HCT116 (cell line): Measurements from ENCODE around the gene GPX4. TPM values are rescaled to one million over a fixed set of nuclear protein-coding genes. Genes with fewer than 3 reads are reported as not detected.

Source experiments
- ATAC-seq: fragments of 200-7000 bp; cut with Tn5 transposase; 2 replicates; pipeline ENCODE4 v1.9.1; 2020; ENCODE audit warnings: mild to moderate bottlenecking, moderate library complexity
- BruUV-seq: library from RNA; stranded (reverse); fragments of 400-500 nt; replicated peaks from 2 replicates; lab custom pipeline; 2021; lab: Mats Ljungman, UMichigan
- CTCF ChIA-PET: fragments of 300-600 bp; sonication (Branson Sonifier 250); formaldehyde crosslinking; loops from one replicate; lab custom pipeline; 2021; ENCODE audit warnings: antibody characterized with exemption; lab: Charles Lee
- POLR2A ChIA-PET: fragments of 300-600, 350-600 bp; sonication (Branson Sonifier 250); formaldehyde crosslinking; loops from one replicate; lab custom pipeline; 2021; ENCODE audit warnings: antibody characterized with exemption; lab: Charles Lee
- RAD21 ChIA-PET, 2 experiments: fragments of 300-600 bp; sonication (Branson Sonifier 250); formaldehyde crosslinking; loops; one replicate each; lab custom pipeline; 2023; ENCODE audit warnings: low total read pairs in 2 of 2; ENCODE audit not compliant: uncharacterized antibody in 2 of 2, unreplicated experiment in 2 of 2, low non-redundant PET in 1 of 2; lab: Charles Lee
- DNase-seq: peaks from one replicate; pipeline ENCODE4 v3.0.0-alpha.2; 2010; ENCODE audit warnings: low read depth, low spot score
- H2AFZ ChIP-seq: fragments of 200-600 bp; shearing (Covaris generic), sonication (generic); 2 replicates; pipeline ENCODE4 v1.6.1; 2017; ENCODE audit warnings: low read depth, mixed run types, mixed read lengths, antibody characterized with exemption, low read length; ENCODE audit not compliant: poor library complexity, severe bottlenecking
- H3K27ac ChIP-seq: 2 replicates; pipeline ENCODE4 v1.5.1; 2012; ENCODE audit warnings: low read depth, low read length
- H3K27me3 ChIP-seq: fragments of 200-600 bp; sonication (generic); 2 replicates; pipeline ENCODE4 v1.6.1; 2016; ENCODE audit warnings: mixed run types, low read length, mixed read lengths; ENCODE audit not compliant: insufficient read depth
- H3K36me3 ChIP-seq, 2 experiments: fragments of 200-500 bp in 1 of 2; fragments of 200-600 bp in 1 of 2; sonication (Bioruptor generic) in 1 of 2; sonication (generic) in 1 of 2; 2 replicates each; pipeline versions ENCODE4 v1.5.1 to v1.6.1; 2014 to 2016; ENCODE audit warnings: low read length in 2 of 2, inconsistent platforms in 1 of 2, mixed read lengths in 1 of 2, mixed run types in 1 of 2; ENCODE audit not compliant: insufficient read depth in 2 of 2, control insufficient read depth in 1 of 2
- H3K4me1 ChIP-seq, 2 experiments: fragments of 200-600 bp in 1 of 2; sonication (generic) in 1 of 2; 2 replicates each; pipeline versions ENCODE4 v1.5.1 to v1.6.1; 2012 to 2017; ENCODE audit warnings: low read length in 2 of 2, inconsistent platforms in 1 of 2, mild to moderate bottlenecking in 1 of 2, mixed read lengths in 1 of 2, mixed run types in 1 of 2, moderate library complexity in 1 of 2; ENCODE audit not compliant: insufficient read depth in 2 of 2, control insufficient read depth in 1 of 2
- H3K4me2 ChIP-seq: fragments of 200-600 bp; sonication (generic); 2 replicates; pipeline ENCODE4 v1.6.1; 2017; ENCODE audit warnings: mixed run types, low read length, mixed read lengths
- H3K4me3 ChIP-seq, 2 experiments: fragments of 200-600 bp in 1 of 2; sonication (generic) in 1 of 2; replicated peaks in 1 of 2; 2 replicates each; pipeline ENCODE4 v1.5.1; 2011 to 2016; ENCODE audit warnings: low read length in 2 of 2, control low read depth in 1 of 2, low read depth in 1 of 2, mild to moderate bottlenecking in 1 of 2, mixed read lengths in 1 of 2, mixed run types in 1 of 2
- H3K79me2 ChIP-seq: fragments of 200-600 bp; sonication (generic); 2 replicates; pipeline ENCODE4 v1.6.1; 2017; ENCODE audit warnings: mild to moderate bottlenecking, mixed run types, low read length, moderate library complexity, mixed read lengths; ENCODE audit not compliant: insufficient read depth
- H3K9ac ChIP-seq: fragments of 200-600 bp; sonication (generic); 2 replicates; pipeline ENCODE4 v1.6.1; 2016; ENCODE audit warnings: low read length, mixed read lengths
- H3K9me2 ChIP-seq: fragments of 200-600 bp; sonication (generic), shearing (Covaris generic); 2 replicates; pipeline ENCODE4 v1.6.1; 2017; ENCODE audit warnings: mixed run types, mild to moderate bottlenecking, moderate library complexity; ENCODE audit not compliant: insufficient read depth
- H3K9me3 ChIP-seq, 2 experiments: fragments of 200-500 bp in 1 of 2; fragments of 200-600 bp in 1 of 2; sonication (Bioruptor generic) in 1 of 2; sonication (generic) in 1 of 2; 2 replicates each; pipeline ENCODE4 v1.6.1; 2014 to 2017; ENCODE audit warnings: low read length in 2 of 2, mixed read lengths in 2 of 2, inconsistent platforms in 1 of 2, low read depth in 1 of 2, mild to moderate bottlenecking in 1 of 2, mixed run types in 1 of 2, moderate library complexity in 1 of 2; ENCODE audit not compliant: control insufficient read depth in 1 of 2, insufficient read depth in 1 of 2
- H4K20me1 ChIP-seq: fragments of 200-600 bp; sonication (generic), shearing (Covaris generic); 2 replicates; pipeline ENCODE4 v1.6.1; 2017; ENCODE audit warnings: mixed run types, mild to moderate bottlenecking, moderate library complexity; ENCODE audit not compliant: insufficient read depth
- CBX3 ChIP-seq: IDR thresholded peaks from 2 replicates; pipeline ENCODE4 v1.6.1; 2012; ENCODE audit warnings: low read depth
- CEBPB ChIP-seq: IDR thresholded peaks from 2 replicates; pipeline ENCODE4 v1.6.1; 2012; ENCODE audit warnings: low read depth
- EGR1 ChIP-seq: IDR thresholded peaks from 2 replicates; pipeline ENCODE4 v1.6.1; 2012; ENCODE audit warnings: low read depth
- ELF1 ChIP-seq: IDR thresholded peaks from 2 replicates; pipeline ENCODE4 v1.6.1; 2012; ENCODE audit warnings: low read depth, borderline replicate concordance
- EZH2 ChIP-seq: fragments of 200-600 bp; sonication (generic); IDR thresholded peaks from 2 replicates; pipeline ENCODE4 v1.6.1; 2017; ENCODE audit warnings: antibody characterized with exemption, mixed run types
- EZH2phosphoT487 ChIP-seq: fragments of 200-600 bp; IDR thresholded peaks from 2 replicates; pipeline ENCODE4 v1.6.1; 2018; ENCODE audit warnings: antibody characterized with exemption, borderline replicate concordance
- JUND ChIP-seq: IDR thresholded peaks from 2 replicates; pipeline ENCODE4 v1.6.1; 2012
- POLR2A ChIP-seq: IDR thresholded peaks from 2 replicates; pipeline ENCODE4 v1.7.0; 2011; ENCODE audit warnings: borderline replicate concordance; ENCODE audit not compliant: insufficient read depth, insufficient read length; ENCODE audit errors: extremely low read depth
- POLR2AphosphoS5 ChIP-seq: IDR thresholded peaks from 2 replicates; pipeline ENCODE4 v1.6.1; 2011; ENCODE audit warnings: mild to moderate bottlenecking, low read depth, low read length, moderate library complexity
- RAD21 ChIP-seq: IDR thresholded peaks from 2 replicates; pipeline ENCODE4 v1.6.1; 2012; ENCODE audit warnings: low read depth, mild to moderate bottlenecking
- SIN3A ChIP-seq: IDR thresholded peaks from 2 replicates; pipeline ENCODE4 v1.6.1; 2012; ENCODE audit warnings: low read depth
- SRF ChIP-seq: IDR thresholded peaks from 2 replicates; pipeline ENCODE4 v1.6.1; 2012; ENCODE audit warnings: low read depth
- ZNF274 ChIP-seq: fragments of 200-500 bp; sonication (Bioruptor generic); IDR thresholded peaks from 2 replicates; pipeline ENCODE4 v1.6.1; 2014; ENCODE audit warnings: mild to moderate bottlenecking, low read depth, low read length, inconsistent platforms
- intact Hi-C: fragments of 100-400 bp; cut with micrococcal nuclease; formaldehyde crosslinking; loops from 2 replicates; pipeline ENCODE4 v1.10.0; 2022
- total RNA-seq: library from RNA; stranded (reverse); gene quantifications from one replicate; pipeline ENCODE4 v1.2.1, GENCODE V29; 2021; ENCODE audit not compliant: unreplicated experiment
- TF ChIP-seq, protein P1 (sequence below): IDR thresholded peaks from 2 replicates; pipeline ENCODE4 v1.6.1; 2012; ENCODE audit warnings: low read depth
- TF ChIP-seq, protein P2 (sequence below): IDR thresholded peaks from 2 replicates; pipeline ENCODE4 v1.6.1; 2012

Gene GPX4
- total RNA-seq, 1 experiment from 2014 or later = 481 TPM

DNA sequence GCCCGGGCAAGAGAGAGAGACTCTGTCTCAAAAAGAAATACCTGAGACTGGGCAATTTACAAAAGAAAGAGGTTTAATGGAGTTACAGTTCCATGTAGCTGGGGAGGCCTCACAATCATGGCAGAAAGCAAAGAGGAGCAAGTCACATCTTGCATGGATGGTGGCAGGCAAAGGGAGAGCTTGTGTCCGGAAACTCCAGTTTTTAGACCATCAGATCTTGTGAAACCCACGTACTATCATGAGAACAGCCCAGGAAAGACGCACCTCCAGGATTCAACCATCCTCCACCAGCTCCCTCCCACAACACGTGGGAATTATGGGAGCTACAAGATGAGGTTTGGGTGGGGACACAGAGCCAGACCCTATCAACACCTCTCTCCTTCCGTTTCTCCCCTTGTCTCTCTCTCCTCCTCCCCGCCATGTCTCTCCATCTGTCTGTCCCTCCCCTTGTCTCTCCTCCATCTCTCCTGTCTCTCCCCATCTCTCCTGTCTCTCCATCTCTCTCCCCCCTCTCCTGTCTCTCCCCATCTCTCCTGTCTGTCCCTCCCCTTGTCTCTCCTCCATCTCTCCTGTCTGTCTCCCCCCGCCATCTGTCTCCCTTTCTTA lies 18.6 kb upstream of the GPX4 start:
- no peaks in the 10 kb centered on the region for H3K9me3 ChIP-seq
- intact Hi-C loops = no loop called here
- no peaks in the 10 kb centered on the region for H3K27me3 ChIP-seq
- DNase-seq = no peak
- no peak overlapping the region for H2AFZ ChIP-seq
- ChIA-PET POLR2A (interaction anchor here (0.8 kb wide), 1 partner anchor 17 kb away, joined by 4 read pairs; no protein-coding TSS in a partner anchor), RAD21 (no interaction called here), CTCF (no interaction called here)
- no peak overlapping the region for H3K9ac ChIP-seq
- peaks cover 7 to 29% of the 10 kb centered on the region in 2 experiments; a peak in 3 of 4 replicates for H3K36me3 ChIP-seq
- no peaks in the 10 kb centered on the region for H3K9me2 ChIP-seq
- no peak overlapping the region for H3K4me2 ChIP-seq
- TF ChIP-seq JUND (no peak), ELF1 (no peak), SIN3A (no peak), POLR2AphosphoS5 (peak; percentile 23; the same call in 1 of the 2 replicates), CEBPB (no peak)
- H3K4me1 ChIP-seq = peaks cover 4 to 18% of the 10 kb centered on the region in 2 experiments
- H3K4me3 ChIP-seq = no peak overlapping the region
- no peak for ATAC-seq
- H4K20me1 ChIP-seq = no peaks in the 10 kb centered on the region
- no peaks in the 10 kb centered on the region for H3K79me2 ChIP-seq
- peak overlapping the region; percentile 26; the same call in 1 of the 2 replicates for H3K27ac ChIP-seq
- BruUV-seq = no TSS peak

DNA sequence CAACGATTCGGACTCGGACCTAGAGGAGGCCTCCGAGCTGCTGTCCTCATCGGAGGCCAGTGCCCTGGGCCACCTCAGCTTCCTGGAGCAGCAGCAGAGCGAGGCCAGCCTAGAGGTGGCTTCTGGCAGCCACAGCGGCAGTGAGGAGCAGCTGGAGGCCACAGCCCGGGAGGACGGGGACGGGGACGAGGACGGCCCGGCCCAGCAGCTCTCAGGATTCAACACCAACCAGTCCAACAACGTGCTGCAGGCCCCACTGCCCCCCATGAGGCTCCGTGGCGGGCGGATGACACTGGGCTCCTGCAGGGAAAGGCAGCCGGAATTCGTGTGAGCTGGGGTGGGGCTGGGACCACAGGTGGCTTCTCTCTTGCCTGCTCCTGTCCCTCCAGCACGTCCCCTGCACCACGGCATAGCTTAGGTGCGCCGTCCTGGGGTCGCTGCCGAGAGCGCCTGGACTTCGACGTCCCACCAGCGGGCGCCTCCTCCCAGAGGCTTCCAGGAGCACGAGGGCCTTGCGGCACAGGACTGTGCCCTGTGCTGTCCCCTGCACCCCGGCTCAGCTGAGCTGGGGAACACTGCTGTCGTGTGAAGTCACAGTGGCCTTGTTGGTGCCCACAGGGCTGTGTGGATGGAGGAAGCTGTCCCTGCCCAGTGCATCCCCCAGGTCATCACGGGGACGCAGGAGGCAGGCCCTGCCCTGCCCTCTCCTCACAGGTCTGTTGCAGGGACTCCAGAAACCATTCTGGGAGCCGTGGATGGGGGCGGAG lies 17.9 kb upstream of the GPX4 start:
- CTCF ChIA-PET = no interaction called here
- Histone ChIP-seq H3K4me1 (peaks cover 4 to 18% of the 10 kb centered on the region in 2 experiments), H3K27me3 (no peaks in the 10 kb centered on the region), H3K9me2 (no peaks in the 10 kb centered on the region), H3K9ac (no peak overlapping the region), H3K9me3 (no peaks in the 10 kb centered on the region), H3K4me2 (no peak overlapping the region), H4K20me1 (no peaks in the 10 kb centered on the region), H2AFZ (no peak overlapping the region), H3K36me3 (peaks cover 9 to 25% of the 10 kb centered on the region in 2 experiments; a peak in 3 of 4 replicates), H3K79me2 (peaks cover 3% of the 10 kb centered on the region; the same call in 1 of the 2 replicates), H3K4me3 (no peak overlapping the region), H3K27ac (peak overlapping the region; percentile 26; the same call in 1 of the 2 replicates)
- POLR2A ChIA-PET = no interaction called here
- intact Hi-C loops = no loop called here
- DNase-seq (no peak), ATAC-seq (no peak)
- RAD21 ChIA-PET = no interaction called here
- no TSS peak for BruUV-seq
- TF ChIP-seq ZNF274 (no peak), JUND (no peak), SRF (no peak), RAD21 (no peak), CBX3 (no peak), EZH2 (no peak), EGR1 (no peak), EZH2phosphoT487 (no peak), POLR2A (no peak)
- TF ChIP-seq, protein P1, sequence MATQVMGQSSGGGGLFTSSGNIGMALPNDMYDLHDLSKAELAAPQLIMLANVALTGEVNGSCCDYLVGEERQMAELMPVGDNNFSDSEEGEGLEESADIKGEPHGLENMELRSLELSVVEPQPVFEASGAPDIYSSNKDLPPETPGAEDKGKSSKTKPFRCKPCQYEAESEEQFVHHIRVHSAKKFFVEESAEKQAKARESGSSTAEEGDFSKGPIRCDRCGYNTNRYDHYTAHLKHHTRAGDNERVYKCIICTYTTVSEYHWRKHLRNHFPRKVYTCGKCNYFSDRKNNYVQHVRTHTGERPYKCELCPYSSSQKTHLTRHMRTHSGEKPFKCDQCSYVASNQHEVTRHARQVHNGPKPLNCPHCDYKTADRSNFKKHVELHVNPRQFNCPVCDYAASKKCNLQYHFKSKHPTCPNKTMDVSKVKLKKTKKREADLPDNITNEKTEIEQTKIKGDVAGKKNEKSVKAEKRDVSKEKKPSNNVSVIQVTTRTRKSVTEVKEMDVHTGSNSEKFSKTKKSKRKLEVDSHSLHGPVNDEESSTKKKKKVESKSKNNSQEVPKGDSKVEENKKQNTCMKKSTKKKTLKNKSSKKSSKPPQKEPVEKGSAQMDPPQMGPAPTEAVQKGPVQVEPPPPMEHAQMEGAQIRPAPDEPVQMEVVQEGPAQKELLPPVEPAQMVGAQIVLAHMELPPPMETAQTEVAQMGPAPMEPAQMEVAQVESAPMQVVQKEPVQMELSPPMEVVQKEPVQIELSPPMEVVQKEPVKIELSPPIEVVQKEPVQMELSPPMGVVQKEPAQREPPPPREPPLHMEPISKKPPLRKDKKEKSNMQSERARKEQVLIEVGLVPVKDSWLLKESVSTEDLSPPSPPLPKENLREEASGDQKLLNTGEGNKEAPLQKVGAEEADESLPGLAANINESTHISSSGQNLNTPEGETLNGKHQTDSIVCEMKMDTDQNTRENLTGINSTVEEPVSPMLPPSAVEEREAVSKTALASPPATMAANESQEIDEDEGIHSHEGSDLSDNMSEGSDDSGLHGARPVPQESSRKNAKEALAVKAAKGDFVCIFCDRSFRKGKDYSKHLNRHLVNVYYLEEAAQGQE = no peak
- TF ChIP-seq, protein P2, sequence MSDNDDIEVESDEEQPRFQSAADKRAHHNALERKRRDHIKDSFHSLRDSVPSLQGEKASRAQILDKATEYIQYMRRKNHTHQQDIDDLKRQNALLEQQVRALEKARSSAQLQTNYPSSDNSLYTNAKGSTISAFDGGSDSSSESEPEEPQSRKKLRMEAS = no peak
